ENCODE results near the gene TMUB1. TPM values are rescaled to one million over a fixed set of nuclear protein-coding genes. Genes with fewer than 3 reads are reported as not detected.

Gene TMUB1
- total RNA-seq, 4 donors from 2014 or later = 38.4 to 57.2 (median 44.7) TPM

GRCh38 chr7:151122796-151123157 is 39.5 kb upstream of the TMUB1 start:
- H3K27ac ChIP-seq = no peak overlapping the region
- H3K27me3 ChIP-seq = no peaks in the 10 kb centered on the region
- no peak overlapping the region for H3K4me3 ChIP-seq
- H3K9me3 ChIP-seq = no peaks in the 10 kb centered on the region
- TF ChIP-seq POLR2A (IDR thresholded peaks at IDR 0.05) (no peak), EP300 (IDR thresholded peaks at IDR 0.05) (no peak), CTCF (IDR thresholded peaks at IDR 0.05) (no peak), POLR2AphosphoS5 (IDR thresholded peaks at IDR 0.05) (no peak)
- H3K36me3 ChIP-seq = peaks cover 0 to 86% of the 10 kb centered on the region in 2 donors
- peaks cover 0 to 28% (median 5%) of the 10 kb centered on the region in 3 donors for H3K4me1 ChIP-seq
- WGBS, 2 donors (ENCODE audit: low coverage in 1 of 2) = 75% methylated on average over 2 of the region's 29 CpGs; no CpG with 5 or more reads in 1 of the 2 donors
- ATAC-seq = no peak

- TF ChIP-seq POLR2A (IDR thresholded peaks at IDR 0.05) = no peak
- no peak for TF ChIP-seq POLR2AphosphoS5 (IDR thresholded peaks at IDR 0.05)
- TF ChIP-seq EP300 (IDR thresholded peaks at IDR 0.05) = no peak
- TF ChIP-seq CTCF (IDR thresholded peaks at IDR 0.05) = no peak
- Histone ChIP-seq H3K27ac (no peak overlapping the region), H3K36me3 (peaks cover 0 to 86% of the 10 kb centered on the region in 2 donors), H3K9me3 (no peaks in the 10 kb centered on the region), H3K4me3 (no peak overlapping the region), H3K4me1 (peaks cover 0 to 28% (median 5%) of the 10 kb centered on the region in 3 donors), H3K27me3 (no peaks in the 10 kb centered on the region)
- WGBS, 2 donors (ENCODE audit: low coverage in 1 of 2) = 68% methylated on average over 15 of the region's 24 CpGs; no CpG with 5 or more reads in 1 of the 2 donors
- no peak for ATAC-seq
Observed at GRCh38 chr7:151122276-151122675, 39.0 kb upstream of the TMUB1 start.

GRCh38 chr7:151121380-151122170 is 38.3 kb upstream of the TMUB1 start:
- Histone ChIP-seq H3K36me3 (peaks cover 0 to 83% of the 10 kb centered on the region in 2 donors), H3K4me3 (no peak overlapping the region), H3K4me1 (peaks cover 0 to 27% (median 5%) of the 10 kb centered on the region in 3 donors), H3K27ac (no peak overlapping the region), H3K9me3 (no peaks in the 10 kb centered on the region), H3K27me3 (no peaks in the 10 kb centered on the region)
- 78 to 86% methylated on average over 22 to 24 of the region's 30 CpGs for WGBS, 2 donors (ENCODE audit: low coverage in 1 of 2)
- TF ChIP-seq POLR2A (IDR thresholded peaks at IDR 0.05) = no peak
- no peak for TF ChIP-seq POLR2AphosphoS5 (IDR thresholded peaks at IDR 0.05)
- TF ChIP-seq EP300 (IDR thresholded peaks at IDR 0.05) = no peak
- TF ChIP-seq CTCF (IDR thresholded peaks at IDR 0.05) = no peak
- no peak for ATAC-seq

- TF ChIP-seq EP300 (IDR thresholded peaks at IDR 0.05) (no peak), POLR2A (IDR thresholded peaks at IDR 0.05) (no peak), POLR2AphosphoS5 (IDR thresholded peaks at IDR 0.05) (no peak), CTCF (IDR thresholded peaks at IDR 0.05) (no peak)
- Histone ChIP-seq H3K36me3 (peaks cover 0 to 81% of the 10 kb centered on the region in 2 donors), H3K9me3 (no peaks in the 10 kb centered on the region), H3K27me3 (no peaks in the 10 kb centered on the region), H3K4me3 (no peak overlapping the region), H3K27ac (no peak overlapping the region), H3K4me1 (peaks cover 0 to 27% (median 9%) of the 10 kb centered on the region in 3 donors)
- ATAC-seq = no peak
- WGBS, 2 donors (ENCODE audit: low coverage in 1 of 2) = 33% methylated on average over 1 of the region's 22 CpGs; no CpG with 5 or more reads in 1 of the 2 donors
Observed at GRCh38 chr7:151120896-151121295, 37.6 kb upstream of the TMUB1 start.

- Histone ChIP-seq H3K4me3 (no peak overlapping the region), H3K9me3 (no peaks in the 10 kb centered on the region), H3K36me3 (peaks cover 0 to 78% of the 10 kb centered on the region in 2 donors), H3K4me1 (peaks cover 0 to 24% (median 8%) of the 10 kb centered on the region in 3 donors), H3K27me3 (no peaks in the 10 kb centered on the region), H3K27ac (no peak overlapping the region)
- TF ChIP-seq EP300 (IDR thresholded peaks at IDR 0.05) (no peak), CTCF (IDR thresholded peaks at IDR 0.05) (no peak), POLR2AphosphoS5 (IDR thresholded peaks at IDR 0.05) (no peak), POLR2A (IDR thresholded peaks at IDR 0.05) (no peak)
- WGBS, 2 donors (ENCODE audit: low coverage in 1 of 2) = 81 to 95% methylated on average over 3 to 6 of the region's 27 CpGs
- ATAC-seq = no peak
Observed at GRCh38 chr7:151119902-151120301, 36.6 kb upstream of the TMUB1 start.

Measured in gastroesophageal sphincter (tissue), 4 donors.